GM08714 (cell line): ENCODE data around the gene PRMT1.
"Not testable (repeated sequence)": the region's sequence is repeated elsewhere in the genome, so short reads cannot be mapped to it uniquely, and the experiment has no call there.

Experiments used
- H3K4me3 ChIP-seq: fragments of 200-500 bp; sonication (Bioruptor generic); 2 replicates; pipeline ENCODE4 v1.5.1; 2014; ENCODE audit warnings: mild to moderate bottlenecking, low read length, inconsistent platforms
- ZNF274 ChIP-seq: IDR thresholded peaks from 2 replicates; pipeline ENCODE4 v1.6.1; 2012; ENCODE audit warnings: mild to moderate bottlenecking, low read depth, low read length

PRMT1 gene

GRCh38 chr19:49677231-49677900, at the start of gene PRMT1:
Gene PRMT1 (plus strand): TSS chr19:49677271. CDS start chr19:49677281, 10 bp downstream.
- H3K4me3 ChIP-seq, result peak within 1 kb of the TSS; percentile 81
- no peak for TF ChIP-seq ZNF274

GRCh38 chr19:49629659-49630058, 47.4 kb upstream of the PRMT1 start:
- no peak for TF ChIP-seq ZNF274
- H3K4me3 ChIP-seq, result no peak overlapping the region

GRCh38 chr19:49631014-49631588, 46.0 kb upstream of the PRMT1 start:
- no peak overlapping the region for H3K4me3 ChIP-seq
- TF ChIP-seq ZNF274, result no peak

DNA sequence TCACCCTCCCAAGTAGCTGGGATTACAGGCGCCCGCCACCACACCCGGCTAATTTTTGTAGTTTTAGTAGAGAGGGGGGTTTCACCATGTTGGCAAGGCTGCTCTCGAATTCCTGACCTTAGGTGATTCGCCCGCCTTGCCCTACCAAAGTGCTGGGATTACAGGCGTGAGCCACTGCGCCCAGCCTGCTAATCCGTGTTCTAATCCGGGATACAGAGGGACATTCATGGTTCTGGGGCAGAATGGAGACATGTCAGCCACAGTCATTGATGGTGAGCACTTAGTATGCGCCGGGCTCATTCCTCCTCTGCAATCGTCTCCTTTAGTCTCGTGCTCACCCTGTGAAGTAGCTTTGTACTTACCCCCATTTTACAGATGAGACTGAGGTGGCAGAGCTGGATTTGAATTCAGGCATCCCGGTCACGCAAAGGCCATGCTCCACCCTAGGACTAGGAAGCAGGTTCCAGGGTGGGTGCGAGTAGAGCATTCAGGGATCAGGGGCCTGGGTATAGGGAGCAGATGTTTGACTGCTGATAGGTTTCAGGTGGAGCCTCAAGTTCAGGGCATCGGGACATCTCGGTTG, 45.4 kb upstream of the PRMT1 start:
- no peak for TF ChIP-seq ZNF274
- no peak overlapping the region for H3K4me3 ChIP-seq

GRCh38 chr19:49632576-49632975, 44.5 kb upstream of the PRMT1 start:
- no peak overlapping the region for H3K4me3 ChIP-seq

DNA sequence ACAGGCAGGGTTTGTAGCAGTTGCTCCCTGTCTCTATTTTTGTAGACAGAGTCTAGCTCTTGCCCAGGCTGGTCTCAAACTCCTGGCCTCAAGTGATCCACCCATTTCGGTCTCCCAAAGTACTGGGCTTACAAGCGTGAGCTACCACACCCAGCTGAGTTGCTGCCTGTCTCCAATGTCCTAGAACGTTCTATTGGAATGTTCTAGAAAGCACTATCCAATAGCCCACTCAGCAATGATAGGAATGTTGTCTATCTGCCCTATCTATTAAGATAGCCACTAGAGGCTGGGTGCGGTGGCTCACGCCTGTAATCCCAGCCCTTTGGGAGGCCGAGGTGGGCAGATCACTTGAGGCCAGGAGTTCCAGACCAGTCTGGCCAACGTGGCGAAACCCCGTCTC, 43.8 kb upstream of the PRMT1 start:
- not testable (repeated sequence) for H3K4me3 ChIP-seq

More at GRCh38 chr19:49632576-49632975, 44.5 kb upstream of the PRMT1 start:
- no peak for TF ChIP-seq ZNF274

GRCh38 chr19:49635530-49636232, 41.4 kb upstream of the PRMT1 start:
- TF ChIP-seq ZNF274, result no peak
- H3K4me3 ChIP-seq, result no peak overlapping the region

GRCh38 chr19:49636233-49636932, 40.7 kb upstream of the PRMT1 start:
- no peak overlapping the region for H3K4me3 ChIP-seq
- no peak for TF ChIP-seq ZNF274

DNA sequence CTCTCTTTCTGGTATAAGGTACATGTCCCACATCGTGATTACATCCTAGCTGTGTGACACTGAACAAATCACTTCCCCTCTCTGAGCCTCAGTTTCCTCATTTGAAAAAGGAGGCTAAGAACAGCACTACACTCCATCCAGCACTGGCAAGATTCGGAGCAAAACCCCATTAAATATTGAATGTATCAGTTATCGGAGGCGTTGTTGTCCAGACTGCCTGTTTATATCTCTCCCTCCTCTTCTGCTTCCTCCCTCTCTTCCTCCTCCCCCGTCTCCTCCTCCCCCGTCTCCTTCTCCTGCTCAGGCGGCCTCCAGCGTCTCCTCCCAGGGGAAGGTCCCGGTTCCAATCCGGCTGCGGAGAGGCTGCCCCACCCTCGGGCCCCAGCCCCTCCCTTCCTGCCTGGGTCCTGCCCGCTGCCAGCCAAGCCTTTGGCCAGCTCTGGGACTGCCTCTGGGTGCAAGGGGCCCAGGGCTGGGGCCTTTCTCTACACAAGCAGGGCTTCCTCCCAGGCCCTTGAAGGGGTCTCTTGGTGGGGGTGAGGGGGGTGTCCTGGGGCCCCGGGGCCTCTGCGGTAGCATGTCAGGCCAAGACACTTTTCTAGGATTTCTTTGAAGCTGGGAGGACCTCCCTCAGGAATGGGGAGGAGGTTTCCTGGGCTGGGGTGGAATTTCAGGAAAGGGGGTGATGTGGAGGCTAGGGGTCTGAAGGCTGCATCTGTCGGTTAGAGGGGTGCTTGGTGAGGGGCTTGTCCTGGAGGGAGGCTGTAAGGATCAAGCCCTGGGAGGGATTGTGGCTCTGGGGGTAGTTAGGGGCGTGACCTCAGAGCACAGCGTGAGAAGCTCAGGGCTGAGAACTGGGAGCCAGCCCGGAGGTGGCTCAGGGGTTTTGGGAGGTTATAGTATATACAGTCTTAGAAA, 39.0 kb upstream of the PRMT1 start:
- H3K4me3 ChIP-seq, result no peak overlapping the region

DNA sequence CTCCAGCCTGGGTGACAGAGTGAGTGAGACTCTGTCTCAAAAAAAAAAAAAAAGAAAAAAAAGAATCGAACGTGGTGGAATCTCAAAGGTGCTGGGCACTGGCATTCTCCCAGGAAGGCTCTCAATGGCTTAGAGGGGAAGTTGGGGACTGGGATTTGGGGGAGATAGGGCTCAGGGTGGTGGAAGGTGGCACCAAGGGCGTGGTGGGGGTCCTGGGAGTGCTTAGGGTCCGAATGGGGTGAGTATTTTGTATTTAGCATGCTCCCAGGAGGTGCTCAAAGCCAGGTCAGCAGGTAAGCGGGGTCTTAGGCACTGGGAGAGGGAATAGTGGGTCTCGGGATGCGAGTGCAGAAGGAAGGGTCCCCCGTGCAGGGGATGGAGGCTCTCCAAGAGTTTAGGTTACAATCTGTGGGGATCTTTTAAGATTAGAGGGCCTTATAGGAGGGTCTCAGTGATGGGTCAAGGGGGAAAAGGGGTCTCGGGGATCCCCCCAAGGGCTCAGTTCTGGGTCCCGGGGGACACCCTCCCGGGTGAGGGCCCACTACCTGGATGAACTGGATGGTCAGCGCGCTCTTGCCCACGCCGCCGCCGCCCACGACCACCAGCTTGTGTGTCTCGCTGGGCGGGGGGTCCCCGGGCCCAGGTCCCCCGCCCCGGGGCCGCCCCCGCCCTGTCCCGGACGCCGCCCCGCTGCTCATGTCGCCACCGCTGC, 37.5 kb upstream of the PRMT1 start:
- H3K4me3 ChIP-seq, result peak overlapping the region; percentile 56; the same call in 1 of the 2 replicates
- TF ChIP-seq ZNF274, result no peak

More for the DNA sequence above, 39.0 kb upstream of the PRMT1 start:
- TF ChIP-seq ZNF274, result no peak

GRCh38 chr19:49640113-49640898, 36.8 kb upstream of the PRMT1 start, which contains the start of gene RRAS:
Gene RRAS (minus strand): TSS chr19:49640143. CDS start chr19:49640098, 45 bp downstream.
- TF ChIP-seq ZNF274, result no peak
- peak within 1 kb of the TSS; percentile 71 for H3K4me3 ChIP-seq
